VCaP (cell line): ENCODE results near the gene S100A3.
A peak's percentile ranks its signal among the peaks of the same experiment; 100 is the strongest.

Experiments
- H3K27ac ChIP-seq: fragments of 450-650 bp; 2 replicates; pipeline ENCODE4 v1.5.1; 2017
- TF ChIP-seq, protein P1 (sequence below): fragments of 450-650 bp; conservative IDR thresholded peaks from 2 replicates; pipeline ENCODE4 v1.5.1; 2017; ENCODE audit warnings: mild to moderate bottlenecking, moderate library complexity

S100A3 gene

DNA sequence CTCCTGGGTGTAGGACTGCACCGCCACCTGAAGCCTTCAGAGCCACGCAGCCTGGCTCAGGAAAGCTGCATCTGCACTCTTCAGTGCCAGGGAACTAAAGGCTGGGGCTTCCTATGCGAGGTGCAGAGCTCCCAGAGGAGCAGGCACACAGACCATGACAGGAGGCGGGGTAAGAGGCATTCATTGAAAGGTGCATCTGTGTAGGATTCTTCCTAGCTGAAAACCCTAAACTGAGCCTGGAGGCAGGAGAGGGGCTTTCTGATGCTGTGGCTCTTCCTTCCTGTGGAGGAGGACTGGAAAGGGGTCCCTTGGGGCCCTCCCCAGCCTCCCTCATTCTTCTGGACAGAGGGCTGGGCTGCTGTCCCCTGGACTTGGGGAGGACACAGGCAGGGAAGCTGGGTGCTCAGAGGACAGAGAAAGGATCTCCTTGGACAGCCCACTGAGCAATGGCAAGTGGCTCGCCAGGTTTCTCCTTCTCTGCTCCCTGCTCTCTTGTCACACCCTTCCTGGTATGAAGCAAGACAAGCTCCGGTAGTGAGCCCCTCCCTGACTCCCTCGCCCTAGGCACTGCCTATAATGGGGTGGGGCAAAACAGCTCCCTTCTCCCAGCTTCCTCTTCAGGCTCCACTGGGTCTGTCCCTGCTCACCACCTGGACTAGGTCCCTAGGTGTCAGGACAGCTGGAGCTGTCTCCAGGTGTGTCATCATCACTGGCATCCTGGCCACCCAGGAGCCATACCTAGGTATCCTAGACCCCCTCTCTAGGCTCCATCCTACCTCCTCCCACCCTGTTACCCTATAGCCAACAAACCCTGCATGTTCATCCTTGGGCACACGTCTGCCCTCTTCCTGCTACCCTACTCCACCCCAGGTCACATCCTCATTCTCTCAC is 33.3 kb downstream of the S100A3 start:
- TF ChIP-seq, protein P1, sequence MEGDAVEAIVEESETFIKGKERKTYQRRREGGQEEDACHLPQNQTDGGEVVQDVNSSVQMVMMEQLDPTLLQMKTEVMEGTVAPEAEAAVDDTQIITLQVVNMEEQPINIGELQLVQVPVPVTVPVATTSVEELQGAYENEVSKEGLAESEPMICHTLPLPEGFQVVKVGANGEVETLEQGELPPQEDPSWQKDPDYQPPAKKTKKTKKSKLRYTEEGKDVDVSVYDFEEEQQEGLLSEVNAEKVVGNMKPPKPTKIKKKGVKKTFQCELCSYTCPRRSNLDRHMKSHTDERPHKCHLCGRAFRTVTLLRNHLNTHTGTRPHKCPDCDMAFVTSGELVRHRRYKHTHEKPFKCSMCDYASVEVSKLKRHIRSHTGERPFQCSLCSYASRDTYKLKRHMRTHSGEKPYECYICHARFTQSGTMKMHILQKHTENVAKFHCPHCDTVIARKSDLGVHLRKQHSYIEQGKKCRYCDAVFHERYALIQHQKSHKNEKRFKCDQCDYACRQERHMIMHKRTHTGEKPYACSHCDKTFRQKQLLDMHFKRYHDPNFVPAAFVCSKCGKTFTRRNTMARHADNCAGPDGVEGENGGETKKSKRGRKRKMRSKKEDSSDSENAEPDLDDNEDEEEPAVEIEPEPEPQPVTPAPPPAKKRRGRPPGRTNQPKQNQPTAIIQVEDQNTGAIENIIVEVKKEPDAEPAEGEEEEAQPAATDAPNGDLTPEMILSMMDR: no peak
- H3K27ac ChIP-seq: no peak overlapping the region

DNA sequence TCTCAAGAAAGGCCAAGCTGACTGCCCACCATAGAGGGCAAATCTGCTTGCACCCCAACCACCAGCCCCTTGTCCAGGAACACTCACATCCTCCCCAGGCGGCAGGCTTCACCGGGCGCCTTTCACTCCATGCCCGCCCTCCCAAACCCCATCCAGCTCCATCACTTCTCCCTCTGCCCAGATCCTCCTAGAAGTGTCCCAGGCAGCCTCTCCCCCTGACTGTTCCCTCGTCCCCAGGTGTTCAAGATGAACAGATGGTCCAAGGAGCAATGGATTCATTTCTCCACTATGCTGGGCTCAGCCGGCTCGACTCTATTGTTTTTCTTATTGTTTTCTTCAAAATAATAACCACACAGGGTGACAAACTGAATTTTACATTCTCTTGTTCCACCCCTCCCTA is 35.4 kb downstream of the S100A3 start:
- TF ChIP-seq, protein P1: no peak
- H3K27ac ChIP-seq: no peak overlapping the region

DNA sequence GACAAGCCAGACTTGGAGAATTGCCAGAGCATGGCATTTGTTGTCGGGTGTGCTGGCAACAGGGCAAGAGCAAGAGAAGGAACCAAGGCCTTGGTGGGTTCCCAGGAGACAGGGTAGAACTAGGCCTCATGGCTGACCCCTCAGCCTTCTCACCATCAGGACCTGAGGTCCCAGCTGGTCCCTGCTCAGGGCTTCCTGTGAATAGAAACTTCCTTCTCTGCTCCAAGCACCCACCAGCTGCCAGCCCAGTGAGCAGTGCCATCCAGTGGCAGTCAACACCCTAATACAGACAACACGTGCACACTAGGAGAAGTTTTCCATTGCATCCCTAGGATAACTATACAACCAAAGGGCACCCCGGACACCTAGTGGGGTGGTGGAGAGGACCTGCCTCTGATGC is 36.0 kb downstream of the S100A3 start:
- TF ChIP-seq, protein P1: peak; percentile 30; the same call in 1 of the 2 replicates
- H3K27ac ChIP-seq: no peak overlapping the region

DNA sequence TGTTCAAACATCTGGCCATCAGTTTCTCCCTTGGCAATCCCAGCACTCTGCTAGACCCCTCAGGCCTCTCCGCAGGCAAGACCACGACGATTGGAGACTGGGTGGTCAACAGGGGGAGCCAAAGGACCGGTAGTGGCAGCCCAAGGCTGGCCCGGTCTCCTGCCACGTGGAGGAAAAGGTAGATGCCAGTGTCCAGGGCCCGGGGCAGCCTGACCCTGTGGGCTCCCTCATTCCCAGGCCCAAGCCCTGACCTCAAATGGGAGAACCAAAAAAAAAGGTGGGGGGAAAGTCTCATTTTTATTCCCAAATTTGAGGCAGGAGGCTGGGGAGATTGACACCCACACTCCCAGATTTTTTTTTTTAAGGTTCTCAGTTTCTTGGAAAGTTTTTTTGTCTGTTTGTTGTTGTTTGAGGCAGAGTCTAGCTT is 38.1 kb downstream of the S100A3 start:
- TF ChIP-seq, protein P1: peak; percentile 97
- H3K27ac ChIP-seq: no peak overlapping the region

DNA sequence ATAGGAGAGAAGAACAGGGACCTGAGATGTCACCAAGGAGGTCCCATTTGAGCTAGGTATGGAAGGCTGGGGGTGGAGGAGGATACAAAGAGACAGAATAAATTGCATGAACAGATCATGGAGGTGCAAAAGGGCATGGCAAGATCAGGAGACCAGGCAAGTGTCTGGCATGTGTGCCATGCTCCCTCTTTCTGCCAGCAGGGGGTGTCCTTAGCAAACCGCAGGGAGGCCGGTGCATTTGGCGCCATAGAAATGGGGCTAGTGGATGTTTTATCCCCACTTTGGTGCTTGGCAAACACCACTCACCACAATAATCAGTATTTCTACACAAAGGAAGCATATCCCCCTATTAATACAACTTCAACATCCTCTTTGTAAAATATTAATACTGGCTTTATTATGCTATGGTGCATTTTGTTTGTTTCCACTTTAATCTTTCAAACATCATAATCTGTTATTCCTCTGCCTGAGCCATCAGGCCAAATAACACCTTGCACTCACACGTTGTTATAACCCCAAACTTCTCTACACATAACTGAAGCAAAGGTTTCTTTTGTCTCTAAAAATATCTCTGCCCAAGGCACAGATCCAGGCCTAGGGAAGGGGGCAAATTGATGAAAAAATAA is 39.2 kb downstream of the S100A3 start:
- H3K27ac ChIP-seq: no peak overlapping the region
- TF ChIP-seq, protein P1: peak; percentile 73

DNA sequence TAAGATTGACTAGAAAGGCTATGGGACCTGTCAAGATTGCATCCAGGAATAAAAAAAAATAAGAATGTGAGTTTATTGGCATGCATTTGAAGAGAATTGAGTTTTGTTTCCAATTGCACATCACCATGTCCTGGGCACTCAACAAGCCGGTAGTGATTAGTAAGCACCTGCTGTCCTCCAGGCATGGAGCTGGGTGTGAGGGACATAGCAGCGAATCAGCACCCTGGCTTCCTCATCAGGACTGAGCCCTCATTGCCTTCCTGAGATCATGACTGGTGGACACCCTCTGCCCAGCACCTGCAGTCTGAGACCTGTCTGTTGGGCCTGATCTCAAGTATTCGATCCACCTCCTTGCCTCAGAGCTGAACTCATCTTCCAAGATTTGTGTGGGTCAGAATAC is 40.0 kb downstream of the S100A3 start:
- TF ChIP-seq, protein P1: no peak
- H3K27ac ChIP-seq: no peak overlapping the region

DNA sequence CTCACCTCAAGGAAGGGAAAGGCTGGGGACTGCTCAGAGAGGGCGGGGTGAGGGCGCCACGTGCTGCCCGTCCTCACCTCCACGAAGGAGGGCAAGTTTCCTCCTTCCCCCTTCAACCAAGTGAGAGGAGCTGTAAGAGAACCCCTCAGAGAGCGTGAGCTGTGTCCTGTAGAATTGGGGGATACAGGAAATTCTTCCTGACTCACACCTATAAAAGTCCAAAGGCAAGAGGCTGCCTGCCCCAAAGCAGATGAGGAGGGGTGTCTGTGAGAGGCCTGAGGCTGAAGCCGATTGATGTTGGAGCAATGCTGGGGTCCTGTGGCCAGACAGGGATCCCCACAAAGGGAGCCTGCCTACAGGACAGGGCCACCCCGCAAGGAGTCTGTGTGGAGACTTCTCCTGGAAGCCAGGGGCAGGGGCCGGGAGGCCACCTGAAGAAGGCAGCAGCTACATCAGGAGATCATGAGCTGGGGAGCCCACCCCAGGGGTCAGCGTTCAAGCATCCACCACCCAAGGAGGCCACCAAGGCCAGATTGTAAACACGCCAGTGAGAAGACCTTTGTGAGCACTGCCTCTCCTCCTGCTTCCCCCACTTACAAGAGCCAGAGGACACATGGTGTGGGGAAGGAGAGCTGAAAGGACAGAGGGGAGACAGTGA is 41.0 kb downstream of the S100A3 start:
- no peak overlapping the region for H3K27ac ChIP-seq
- TF ChIP-seq, protein P1: no peak
